GM08714 (cell line): ENCODE measurements around the gene AJM1.

ENCODE experiments used
- H3K4me3 ChIP-seq: fragments of 200-500 bp; sonication (Bioruptor generic); 2 replicates; pipeline ENCODE4 v1.5.1; 2014; ENCODE audit warnings: mild to moderate bottlenecking, low read length, inconsistent platforms
- ZNF274 ChIP-seq: IDR thresholded peaks from 2 replicates; pipeline ENCODE4 v1.6.1; 2012; ENCODE audit warnings: mild to moderate bottlenecking, low read depth, low read length

Gene AJM1

DNA sequence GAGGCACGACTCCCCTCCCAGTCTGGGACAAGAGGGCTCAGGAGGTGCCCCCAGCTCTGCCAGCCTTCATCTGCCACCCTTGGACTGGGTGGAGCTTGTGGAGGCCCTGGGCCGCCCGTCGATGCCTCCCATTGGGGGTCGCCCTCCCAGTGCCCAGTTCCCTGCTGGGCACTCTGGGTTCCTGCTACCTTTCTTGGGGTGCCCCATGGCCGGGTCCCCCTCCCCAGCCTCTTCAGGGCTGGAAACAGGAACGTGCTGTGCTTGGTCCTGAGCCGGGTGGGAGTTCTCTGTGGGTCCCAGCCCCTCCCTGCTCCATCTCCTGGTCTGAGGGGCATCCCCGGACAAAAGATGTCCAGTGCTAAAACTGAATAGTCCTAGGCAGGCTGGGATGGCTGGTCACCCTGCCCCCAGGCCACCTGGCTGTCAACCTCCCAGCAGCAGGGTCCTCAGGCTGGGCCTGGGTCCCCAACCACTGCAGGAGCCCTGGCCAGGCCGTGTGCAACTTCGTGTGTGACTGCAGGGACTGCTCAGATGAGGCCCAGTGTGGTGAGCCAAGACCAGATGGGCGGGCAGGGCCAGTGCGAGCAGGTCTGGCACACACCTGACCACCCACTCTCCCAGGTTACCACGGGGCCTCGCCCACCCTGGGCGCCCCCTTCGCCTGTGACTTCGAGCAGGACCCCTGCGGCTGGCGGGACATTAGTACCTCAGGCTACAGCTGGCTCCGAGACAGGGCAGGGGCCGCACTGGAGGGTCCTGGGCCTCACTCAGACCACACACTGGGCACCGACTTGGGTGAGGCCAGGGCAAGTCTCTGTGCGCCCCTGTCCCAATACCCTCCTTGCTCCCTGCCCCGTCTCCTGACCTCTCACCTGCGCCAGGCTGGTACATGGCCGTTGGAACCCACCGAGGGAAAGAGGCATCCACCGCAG, 10.7 kb downstream of the AJM1 start:
- no peak overlapping the region for H3K4me3 ChIP-seq
- no peak for TF ChIP-seq ZNF274

DNA sequence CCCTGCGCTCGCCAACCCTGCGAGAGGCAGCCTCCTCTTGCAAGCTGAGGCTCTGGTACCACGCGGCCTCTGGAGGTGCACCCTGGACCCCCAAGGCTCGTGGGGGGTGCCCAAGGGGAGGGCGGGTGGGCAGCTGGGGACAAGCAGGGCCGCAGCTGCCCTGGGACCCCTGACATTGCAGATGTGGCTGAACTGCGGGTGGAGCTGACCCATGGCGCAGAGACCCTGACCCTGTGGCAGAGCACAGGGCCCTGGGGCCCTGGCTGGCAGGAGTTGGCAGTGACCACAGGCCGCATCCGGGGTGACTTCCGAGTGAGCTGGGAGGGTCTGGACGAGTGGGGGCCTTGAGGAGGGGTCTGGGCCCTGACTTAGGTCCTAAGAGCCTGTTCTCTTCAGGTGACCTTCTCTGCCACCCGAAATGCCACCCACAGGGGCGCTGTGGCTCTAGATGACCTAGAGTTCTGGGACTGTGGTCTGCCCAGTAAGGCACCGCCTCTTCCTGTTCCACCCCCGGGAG, 11.4 kb downstream of the AJM1 start:
- H3K4me3 ChIP-seq = no peak overlapping the region
- TF ChIP-seq ZNF274 = no peak

DNA sequence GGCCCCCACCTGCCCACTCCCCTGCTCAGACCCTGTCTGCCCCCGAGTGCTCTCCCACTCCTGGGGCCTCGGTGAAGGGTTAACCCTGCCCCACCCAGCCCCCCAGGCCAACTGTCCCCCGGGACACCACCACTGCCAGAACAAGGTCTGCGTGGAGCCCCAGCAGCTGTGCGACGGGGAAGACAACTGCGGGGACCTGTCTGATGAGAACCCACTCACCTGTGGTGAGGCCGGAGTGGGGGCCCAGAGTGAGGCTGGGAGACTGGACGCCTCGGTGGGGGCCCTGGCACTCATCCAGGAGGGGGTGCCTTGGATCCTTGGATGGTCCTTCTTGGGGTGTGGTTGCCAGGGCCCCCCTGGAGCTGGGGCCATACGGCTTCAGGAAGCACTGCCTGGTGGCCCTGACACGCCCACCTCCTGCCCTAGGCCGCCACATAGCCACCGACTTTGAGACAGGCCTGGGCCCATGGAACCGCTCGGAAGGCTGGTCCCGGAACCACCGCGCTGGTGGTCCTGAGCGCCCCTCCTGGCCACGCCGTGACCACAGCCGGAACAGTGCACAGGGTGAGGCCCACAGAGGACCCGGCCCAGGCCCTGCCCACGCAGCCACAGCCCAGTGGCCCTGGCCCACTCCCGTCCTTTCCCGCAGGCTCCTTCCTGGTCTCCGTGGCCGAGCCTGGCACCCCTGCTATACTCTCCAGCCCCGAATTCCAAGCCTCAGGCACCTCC, 12.0 kb downstream of the AJM1 start:
- no peak for TF ChIP-seq ZNF274
- no peak overlapping the region for H3K4me3 ChIP-seq

DNA sequence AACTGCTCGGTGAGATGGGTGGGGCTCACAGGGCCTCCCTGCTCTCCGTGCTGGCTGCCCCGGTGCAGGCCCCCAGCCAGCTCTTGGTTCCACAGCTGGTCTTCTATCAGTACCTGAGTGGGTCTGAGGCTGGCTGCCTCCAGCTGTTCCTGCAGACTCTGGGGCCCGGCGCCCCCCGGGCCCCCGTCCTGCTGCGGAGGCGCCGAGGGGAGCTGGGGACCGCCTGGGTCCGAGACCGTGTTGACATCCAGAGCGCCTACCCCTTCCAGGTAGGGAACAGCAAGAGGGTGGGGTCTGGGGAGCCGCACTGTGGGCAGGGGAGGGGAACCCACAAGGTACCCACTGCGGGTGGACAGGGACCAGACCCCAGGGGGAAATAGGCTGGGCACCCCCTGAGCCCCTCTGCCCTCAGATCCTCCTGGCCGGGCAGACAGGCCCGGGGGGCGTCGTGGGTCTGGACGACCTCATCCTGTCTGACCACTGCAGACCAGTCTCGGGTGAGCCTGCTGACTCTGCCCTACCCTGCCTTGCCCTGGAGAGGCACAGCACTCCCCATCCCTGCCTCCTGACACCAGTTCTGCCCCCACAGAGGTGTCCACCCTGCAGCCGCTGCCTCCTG, 12.7 kb downstream of the AJM1 start:
- H3K4me3 ChIP-seq = no peak overlapping the region
- TF ChIP-seq ZNF274 = no peak

DNA sequence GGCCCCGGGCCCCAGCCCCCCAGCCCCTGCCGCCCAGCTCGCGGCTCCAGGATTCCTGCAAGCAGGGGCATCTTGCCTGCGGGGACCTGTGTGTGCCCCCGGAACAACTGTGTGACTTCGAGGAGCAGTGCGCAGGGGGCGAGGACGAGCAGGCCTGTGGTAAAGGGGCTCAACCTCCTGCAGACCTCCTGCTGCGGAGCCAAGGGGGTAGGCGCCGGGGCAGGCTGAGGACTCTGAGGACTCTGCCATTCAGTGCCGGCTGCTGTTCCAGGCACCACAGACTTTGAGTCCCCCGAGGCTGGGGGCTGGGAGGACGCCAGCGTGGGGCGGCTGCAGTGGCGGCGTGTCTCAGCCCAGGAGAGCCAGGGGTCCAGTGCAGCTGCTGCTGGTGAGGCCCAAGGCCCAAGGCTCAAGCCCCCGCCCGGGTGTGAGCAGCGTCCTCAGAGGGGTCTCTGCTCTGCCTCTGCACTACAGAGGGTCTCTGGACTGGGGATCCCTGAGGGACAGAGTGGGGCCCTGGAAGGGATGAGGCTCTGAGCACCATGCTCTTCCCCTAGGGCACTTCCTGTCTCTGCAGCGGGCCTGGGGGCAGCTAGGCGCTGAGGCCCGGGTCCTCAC, 13.3 kb downstream of the AJM1 start:
- H3K4me3 ChIP-seq = no peak overlapping the region
- no peak for TF ChIP-seq ZNF274

DNA sequence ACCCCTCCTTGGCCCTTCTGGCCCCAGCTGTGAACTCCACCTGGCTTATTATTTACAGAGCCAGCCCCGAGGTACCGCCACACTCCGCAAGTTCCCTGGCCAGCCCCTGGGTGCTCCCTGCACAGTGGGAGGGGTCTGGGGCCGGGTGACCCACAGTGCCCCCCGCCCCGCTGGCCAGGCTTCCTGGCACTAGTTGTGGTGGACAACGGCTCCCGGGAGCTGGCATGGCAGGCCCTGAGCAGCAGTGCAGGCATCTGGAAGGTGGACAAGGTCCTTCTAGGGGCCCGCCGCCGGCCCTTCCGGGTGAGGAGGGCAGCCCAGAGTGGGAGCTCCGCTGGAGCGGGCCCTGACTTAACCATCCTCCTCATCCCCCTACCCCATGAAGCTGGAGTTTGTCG, 13.8 kb downstream of the AJM1 start:
- no peak overlapping the region for H3K4me3 ChIP-seq
- TF ChIP-seq ZNF274 = no peak

DNA sequence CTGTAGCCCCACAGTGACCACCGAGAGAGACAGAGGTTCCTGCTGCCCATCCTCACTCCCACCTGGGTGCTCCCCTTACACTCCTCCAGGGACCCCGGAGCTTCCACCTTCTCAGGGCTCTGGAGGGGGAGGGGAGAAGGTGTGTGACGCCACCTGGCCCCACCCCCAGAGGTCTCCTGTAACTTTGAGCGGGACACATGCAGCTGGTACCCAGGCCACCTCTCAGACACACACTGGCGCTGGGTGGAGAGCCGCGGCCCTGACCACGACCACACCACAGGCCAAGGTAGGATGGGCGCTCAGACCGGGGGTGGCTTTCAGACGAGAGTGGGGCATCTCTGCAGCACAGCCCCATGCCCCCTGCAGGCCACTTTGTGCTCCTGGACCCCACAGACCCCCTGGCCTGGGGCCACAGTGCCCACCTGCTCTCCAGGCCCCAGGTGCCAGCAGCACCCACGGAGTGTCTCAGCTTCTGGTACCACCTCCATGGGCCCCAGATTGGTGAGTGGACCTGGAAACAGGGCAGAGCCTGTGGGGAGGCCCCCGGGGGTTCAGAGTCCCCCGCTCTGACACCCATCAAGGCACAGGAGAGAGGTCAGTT, 14.4 kb downstream of the AJM1 start:
- no peak for TF ChIP-seq ZNF274
- H3K4me3 ChIP-seq = no peak overlapping the region

DNA sequence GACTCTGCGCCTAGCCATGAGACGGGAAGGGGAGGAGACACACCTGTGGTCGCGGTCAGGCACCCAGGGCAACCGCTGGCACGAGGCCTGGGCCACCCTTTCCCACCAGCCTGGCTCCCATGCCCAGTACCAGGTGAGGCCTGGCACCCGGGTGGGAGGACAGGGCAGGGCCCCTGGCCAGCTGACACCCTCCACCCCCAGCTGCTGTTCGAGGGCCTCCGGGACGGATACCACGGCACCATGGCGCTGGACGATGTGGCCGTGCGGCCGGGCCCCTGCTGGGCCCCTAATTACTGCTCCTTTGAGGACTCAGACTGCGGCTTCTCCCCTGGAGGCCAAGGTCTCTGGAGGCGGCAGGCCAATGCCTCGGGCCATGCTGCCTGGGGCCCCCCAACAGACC, 14.9 kb downstream of the AJM1 start:
- no peak for TF ChIP-seq ZNF274

DNA sequence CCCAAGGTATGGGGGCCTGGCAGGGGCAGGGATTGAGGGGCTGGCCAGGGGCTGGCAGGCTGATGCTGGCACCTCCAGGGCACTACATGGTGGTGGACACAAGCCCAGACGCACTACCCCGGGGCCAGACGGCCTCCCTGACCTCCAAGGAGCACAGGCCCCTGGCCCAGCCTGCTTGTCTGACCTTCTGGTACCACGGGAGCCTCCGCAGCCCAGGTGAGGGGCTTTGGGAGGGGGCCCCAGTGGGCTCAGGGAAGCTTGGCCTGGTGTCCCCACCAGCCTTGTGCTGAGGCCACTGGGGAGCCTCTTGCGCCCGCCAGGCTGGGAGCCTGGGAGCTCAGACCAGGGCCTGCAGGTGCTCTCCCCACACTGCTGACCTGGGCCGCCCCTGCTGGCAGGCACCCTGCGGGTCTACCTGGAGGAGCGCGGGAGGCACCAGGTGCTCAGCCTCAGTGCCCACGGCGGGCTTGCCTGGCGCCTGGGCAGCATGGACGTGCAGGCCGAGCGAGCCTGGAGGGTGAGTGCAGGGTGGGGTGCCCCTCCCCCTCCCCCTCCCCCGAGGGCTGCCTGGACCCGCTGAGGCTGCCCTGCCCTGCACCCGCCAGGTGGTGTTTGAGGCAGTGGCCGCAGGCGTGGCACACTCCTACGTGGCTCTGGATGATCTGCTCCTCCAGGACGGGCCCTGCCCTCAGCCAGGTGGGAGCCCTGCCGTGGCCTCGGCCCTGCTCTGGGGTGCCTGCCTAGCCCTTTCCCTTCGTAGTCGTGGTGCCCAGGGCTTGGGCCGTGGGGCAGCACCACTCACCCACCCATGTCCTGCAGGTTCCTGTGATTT, 15.5 kb downstream of the AJM1 start:
- no peak overlapping the region for H3K4me3 ChIP-seq
- no peak for TF ChIP-seq ZNF274

More for the DNA sequence above, 14.9 kb downstream of the AJM1 start:
- H3K4me3 ChIP-seq = no peak overlapping the region

DNA sequence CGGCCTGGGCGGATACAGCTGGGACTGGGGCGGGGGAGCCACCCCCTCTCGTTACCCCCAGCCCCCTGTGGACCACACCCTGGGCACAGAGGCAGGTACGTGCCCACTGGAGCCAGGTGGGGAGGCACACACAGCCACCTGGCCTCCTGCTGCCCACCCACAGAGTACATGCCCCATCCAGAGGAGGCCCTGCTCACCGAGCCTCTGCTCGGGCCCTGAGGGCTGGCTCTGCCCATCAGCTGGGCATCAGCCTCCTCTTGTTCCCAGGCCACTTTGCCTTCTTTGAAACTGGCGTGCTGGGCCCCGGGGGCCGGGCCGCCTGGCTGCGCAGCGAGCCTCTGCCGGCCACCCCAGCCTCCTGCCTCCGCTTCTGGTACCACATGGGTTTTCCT, 16.2 kb downstream of the AJM1 start:
- H3K4me3 ChIP-seq = no peak overlapping the region
- no peak for TF ChIP-seq ZNF274

DNA sequence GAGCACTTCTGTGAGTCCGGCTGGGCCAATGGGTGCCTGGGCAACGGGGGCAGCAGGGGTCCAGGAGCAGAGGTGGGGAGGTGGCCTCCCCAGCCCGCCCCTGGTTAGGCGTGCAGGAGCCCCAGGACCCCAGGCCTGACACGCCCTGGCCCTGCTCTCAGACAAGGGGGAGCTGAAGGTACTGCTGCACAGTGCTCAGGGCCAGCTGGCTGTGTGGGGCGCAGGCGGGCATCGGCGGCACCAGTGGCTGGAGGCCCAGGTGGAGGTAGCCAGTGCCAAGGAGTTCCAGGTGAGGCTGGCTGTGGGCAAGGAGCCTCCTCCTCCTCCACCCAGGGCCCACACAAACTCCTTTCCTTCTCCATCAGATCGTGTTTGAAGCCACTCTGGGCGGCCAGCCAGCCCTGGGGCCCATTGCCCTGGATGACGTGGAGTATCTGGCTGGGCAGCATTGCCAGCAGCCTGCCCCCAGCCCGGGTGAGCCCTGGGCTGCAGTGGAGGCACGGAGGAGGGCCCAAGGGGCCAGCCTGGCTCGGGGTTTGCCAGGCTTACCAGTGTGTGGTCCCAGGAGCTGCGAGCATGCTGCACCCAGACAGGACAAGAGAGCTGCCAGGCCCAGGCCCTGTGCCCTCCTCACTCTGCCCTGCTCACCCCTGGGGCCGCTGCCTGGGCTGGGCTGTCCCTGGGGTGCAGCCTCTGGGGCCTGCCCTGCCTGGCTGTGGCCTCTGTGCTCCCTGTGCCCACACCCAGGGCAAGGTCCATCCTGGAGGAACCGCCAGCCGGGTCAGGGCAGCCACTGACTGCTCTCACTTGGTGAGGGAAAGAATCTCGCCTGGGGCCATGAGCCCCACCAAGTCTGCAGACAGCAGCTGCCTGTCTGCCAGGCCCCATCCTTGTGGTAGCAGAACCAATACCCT, 16.8 kb downstream of the AJM1 start:
- no peak overlapping the region for H3K4me3 ChIP-seq
- no peak for TF ChIP-seq ZNF274

DNA sequence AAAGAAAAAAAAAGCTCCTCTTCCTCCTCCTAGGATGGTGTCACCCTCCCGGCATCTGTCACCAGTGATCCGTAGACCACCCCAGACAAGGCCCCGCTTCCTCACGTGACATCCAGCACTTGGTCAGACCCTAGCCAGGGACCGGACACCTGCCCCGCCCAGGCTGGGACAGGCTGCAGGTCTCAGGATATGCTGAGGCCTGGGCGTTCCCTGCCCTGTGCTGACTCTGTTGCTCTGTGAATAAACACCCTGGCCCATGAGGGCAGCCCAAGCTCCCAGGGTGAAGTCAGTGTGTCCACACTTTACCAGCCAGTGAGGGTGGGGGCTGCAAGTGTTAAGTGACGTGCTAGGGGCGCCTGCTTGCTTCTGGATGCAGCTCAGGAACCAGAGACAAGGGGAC, 18.3 kb downstream of the AJM1 start:
- H3K4me3 ChIP-seq = no peak overlapping the region
- TF ChIP-seq ZNF274 = no peak
